ENCODE results near the gene NEDD4.

DNA sequence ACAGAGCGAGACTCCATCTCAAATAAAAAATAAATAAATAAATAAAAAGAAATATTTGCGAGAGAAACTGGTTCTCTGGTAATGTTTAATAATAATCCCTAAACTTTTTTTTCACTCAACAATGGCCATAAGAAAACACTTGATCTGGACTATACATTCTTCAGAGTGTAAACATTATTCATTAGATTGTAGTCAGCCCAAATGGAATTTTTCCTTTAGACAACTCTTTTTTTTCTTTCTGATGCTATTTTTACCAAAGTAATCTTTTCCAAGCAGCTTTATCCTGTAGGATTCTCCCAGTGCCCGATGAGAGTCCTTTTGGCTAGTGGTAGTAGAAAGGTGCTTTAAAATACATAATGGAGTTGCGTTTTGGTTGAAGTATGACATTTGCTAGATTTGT lies 90.4 kb downstream of the NEDD4 start:
- TF ChIP-seq, protein P1, sequence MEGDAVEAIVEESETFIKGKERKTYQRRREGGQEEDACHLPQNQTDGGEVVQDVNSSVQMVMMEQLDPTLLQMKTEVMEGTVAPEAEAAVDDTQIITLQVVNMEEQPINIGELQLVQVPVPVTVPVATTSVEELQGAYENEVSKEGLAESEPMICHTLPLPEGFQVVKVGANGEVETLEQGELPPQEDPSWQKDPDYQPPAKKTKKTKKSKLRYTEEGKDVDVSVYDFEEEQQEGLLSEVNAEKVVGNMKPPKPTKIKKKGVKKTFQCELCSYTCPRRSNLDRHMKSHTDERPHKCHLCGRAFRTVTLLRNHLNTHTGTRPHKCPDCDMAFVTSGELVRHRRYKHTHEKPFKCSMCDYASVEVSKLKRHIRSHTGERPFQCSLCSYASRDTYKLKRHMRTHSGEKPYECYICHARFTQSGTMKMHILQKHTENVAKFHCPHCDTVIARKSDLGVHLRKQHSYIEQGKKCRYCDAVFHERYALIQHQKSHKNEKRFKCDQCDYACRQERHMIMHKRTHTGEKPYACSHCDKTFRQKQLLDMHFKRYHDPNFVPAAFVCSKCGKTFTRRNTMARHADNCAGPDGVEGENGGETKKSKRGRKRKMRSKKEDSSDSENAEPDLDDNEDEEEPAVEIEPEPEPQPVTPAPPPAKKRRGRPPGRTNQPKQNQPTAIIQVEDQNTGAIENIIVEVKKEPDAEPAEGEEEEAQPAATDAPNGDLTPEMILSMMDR (IDR thresholded peaks at IDR 0.05), result no peak
- TF ChIP-seq POLR2A (IDR thresholded peaks at IDR 0.05), result no peak

Data from testis (tissue), 2 donors.